HG02943 (cell line): ENCODE results near the gene CTCF.
"Not testable (repeated sequence)": the region's sequence is repeated elsewhere in the genome, so short reads cannot be mapped to it uniquely, and the experiment has no call there.

ENCODE experiments used
- ATAC-seq: cut with Tn5 transposase; IDR thresholded peaks from one replicate; pipeline ENCODE4 v1.9.1; 2021; ENCODE audit warnings: mild to moderate bottlenecking, low read depth, moderate library complexity; ENCODE audit not compliant: unreplicated experiment

Gene CTCF

DNA sequence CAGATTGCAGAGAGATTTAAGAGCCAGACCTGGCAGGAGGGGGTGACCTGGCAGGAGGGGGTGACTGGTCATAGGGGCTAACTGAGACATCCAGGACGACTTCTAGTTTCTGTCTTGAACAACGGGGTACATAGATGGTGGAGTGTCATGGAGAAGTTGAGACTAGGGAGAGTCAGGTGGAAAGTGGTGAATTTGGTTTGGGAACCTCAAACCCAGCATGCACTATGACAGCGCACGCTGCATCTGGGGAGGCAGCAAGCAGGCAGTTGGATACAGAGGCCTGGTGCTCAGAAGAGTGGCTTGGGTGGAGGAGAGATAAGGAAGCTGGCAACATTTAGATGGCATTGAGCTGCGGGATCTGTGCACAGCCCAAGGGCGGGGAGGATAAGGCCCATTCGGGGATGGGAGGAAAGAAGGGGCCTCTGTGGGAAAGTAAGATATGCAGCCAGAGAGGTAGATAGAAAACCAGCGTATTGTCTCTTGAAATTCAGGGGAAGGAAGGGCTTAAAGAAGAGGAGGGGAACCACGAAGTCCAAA lies 29.2 kb upstream of the CTCF start:
- ATAC-seq = no peak

GRCh38 chr16:67533987-67534386 lies 28.3 kb upstream of the CTCF start:
- not testable (repeated sequence) for ATAC-seq

DNA sequence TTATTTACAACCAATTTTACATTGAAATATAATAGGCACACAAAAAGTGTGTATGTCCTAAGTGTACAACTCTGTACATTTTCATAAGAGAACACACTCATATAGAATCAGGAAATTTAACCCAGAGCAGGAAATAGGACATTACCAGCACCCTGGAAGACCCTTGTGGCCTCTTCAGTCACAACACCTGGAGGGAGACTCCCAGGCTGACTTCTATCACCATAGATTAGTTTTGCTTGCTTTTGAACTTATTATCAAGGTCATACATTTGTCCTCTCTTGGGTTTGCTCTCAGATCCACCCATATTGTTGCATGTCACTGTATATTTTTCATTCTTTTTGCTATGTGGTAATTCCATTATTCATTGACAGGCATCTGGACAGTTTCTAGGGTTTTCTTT lies 27.9 kb upstream of the CTCF start:
- ATAC-seq = no peak

DNA sequence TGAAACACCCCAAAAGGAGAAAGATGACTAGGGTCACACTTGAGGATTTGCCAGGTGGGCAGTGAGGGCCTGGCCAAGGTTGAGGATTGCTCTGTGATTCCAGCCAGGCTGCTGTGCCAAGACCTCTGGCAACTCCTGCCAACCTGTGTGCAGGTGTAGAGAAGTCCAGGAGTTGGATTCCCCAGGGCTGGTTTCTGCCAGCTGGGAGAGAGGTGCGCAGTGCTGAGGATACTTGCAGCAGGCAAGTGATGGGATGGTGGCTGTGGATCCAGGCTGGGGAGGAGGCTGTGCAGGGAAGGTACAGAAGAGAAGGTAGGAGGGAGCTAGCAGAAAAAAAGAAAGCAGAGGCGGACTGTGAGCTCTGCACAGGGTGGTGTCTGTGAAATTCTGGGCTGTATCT lies 27.1 kb upstream of the CTCF start:
- ATAC-seq = no peak

GRCh38 chr16:67537270-67537635 lies 25.1 kb upstream of the CTCF start:
- ATAC-seq = no peak

- ATAC-seq = no peak
These were observed 24.4 kb upstream of the CTCF start for GRCh38 chr16:67537636-67538591.

DNA sequence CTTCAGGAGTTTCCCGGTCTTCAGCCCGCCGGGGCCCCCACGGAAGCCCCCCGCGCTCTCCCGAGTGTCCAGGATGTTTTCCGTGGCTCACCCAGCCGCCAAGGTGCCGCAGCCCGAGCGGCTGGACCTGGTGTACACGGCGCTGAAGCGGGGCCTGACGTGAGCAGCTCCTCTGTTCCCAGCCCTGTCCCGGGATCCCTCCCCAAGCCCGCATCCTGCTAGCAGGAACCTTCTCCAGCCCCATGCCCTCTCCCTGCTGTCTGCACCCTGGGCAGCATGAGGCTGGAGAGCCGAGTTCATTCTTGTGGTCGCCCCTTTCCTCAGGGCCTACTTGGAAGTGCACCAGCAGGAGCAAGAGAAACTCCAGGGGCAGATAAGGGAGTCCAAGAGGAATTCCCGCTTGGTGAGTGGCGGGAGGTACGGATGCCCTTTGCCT lies 23.6 kb upstream of the CTCF start:
- ATAC-seq = no peak

DNA sequence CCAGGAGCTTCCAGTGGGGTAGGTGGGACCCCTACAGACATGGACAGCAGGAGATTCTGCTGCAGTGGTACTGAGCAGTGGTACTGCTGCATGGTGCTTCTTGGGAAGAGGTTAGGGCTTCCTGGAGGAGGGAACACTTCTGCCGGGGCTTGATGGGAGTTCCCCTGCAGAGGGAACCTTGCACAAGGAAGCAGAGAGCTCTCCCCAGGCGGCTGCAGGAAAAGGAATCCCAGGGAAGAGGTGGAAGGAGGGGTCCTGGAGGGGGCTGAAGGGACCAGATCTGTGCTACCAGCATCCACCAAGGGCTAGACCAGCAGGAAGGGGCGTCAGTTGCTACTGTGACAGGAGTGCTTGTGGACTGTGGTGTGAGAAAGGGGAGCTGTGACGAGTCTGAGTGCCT lies 23.1 kb upstream of the CTCF start:
- ATAC-seq = no peak

GRCh38 chr16:67539691-67540635 lies 22.4 kb upstream of the CTCF start:
- ATAC-seq = no peak

- no peak for ATAC-seq
These were observed 21.6 kb upstream of the CTCF start for GRCh38 chr16:67540756-67541155.

GRCh38 chr16:67541391-67542263 lies 20.7 kb upstream of the CTCF start:
- ATAC-seq = no peak

GRCh38 chr16:67542464-67542863 lies 19.9 kb upstream of the CTCF start:
- no peak for ATAC-seq

DNA sequence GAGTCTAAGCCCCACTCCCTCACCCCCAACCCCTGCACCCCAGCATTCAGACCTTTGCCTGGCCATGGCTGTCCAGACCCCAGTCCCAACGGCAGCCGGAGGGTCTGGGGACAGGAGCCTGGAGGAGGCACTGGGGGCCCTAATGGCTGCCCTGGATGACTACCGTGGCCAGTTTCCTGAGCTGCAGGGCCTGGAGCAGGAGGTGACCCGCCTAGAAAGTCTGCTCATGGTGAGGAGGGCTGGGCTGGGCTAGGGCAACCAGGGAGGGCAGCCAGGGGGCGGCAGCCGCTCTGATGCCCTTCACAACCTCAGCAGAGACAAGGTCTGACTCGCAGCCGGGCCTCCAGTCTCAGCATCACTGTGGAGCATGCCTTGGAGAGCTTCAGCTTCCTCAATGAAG lies 19.3 kb upstream of the CTCF start:
- ATAC-seq = no peak

DNA sequence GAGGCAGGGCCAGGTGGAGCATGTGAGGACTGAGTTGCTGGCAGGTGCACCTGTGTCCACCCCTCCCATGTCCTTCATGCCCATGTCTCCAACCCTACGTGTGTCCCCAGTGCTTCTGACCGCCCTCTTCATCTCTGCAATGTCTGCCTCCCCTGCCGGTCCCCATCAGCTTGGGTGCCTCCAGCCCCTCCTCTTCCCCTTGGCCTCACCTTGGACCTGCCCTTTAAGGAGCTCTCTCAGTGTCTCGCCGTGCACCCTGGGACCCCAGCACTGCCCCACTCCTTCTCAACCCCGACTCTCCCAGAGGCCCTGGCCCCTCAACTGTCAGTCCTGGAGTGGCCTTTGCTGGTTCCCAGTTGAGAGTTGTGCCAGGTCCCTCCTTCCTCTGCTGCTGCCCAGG lies 18.7 kb upstream of the CTCF start:
- ATAC-seq = no peak

- no peak for ATAC-seq
These were observed 17.9 kb upstream of the CTCF start for GRCh38 chr16:67544329-67544841.

GRCh38 chr16:67544844-67545664 lies 17.3 kb upstream of the CTCF start:
- ATAC-seq = no peak

GRCh38 chr16:67545665-67546024 lies 16.7 kb upstream of the CTCF start:
- ATAC-seq = no peak

- ATAC-seq = no peak
These were observed 16.2 kb upstream of the CTCF start for GRCh38 chr16:67546091-67546501.

DNA sequence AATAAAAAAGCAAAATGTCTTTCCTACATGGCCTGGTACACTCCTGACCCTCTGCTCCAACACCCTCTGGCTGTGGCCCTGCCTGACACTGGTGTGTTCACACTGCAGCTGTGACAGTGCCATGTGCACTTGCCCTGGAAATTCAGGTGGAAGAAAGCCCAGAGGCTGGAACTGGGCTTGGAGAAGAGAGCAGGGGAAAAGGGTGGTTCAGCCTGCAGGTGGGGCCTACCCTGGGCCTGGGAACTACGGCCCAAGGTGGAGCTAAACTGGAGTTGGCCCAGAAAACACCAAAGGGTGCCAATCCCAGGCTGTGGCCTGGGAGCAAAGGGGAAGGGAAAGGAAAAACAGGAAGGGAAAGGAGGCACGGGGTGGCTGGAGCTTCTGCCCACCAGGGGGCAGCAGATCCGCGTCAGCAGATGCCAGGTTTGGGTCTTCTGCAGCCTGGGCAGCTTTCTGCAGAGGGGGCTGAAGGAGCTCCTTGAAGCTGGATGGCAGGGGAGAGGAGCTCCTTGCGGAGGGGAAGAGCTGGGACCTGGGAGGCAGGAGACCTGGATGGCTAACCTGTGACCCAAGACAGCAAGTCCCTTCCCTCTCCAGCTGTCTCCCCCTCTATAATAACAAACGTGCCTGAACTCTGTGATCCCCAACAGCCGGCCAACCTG lies 15.4 kb upstream of the CTCF start:
- no peak for ATAC-seq
